ENCODE data around the gene EDDM3A. TPM values are rescaled to one million over a fixed set of nuclear protein-coding genes. Genes with fewer than 3 reads are reported as not detected.

EDDM3A gene
- polyA plus RNA-seq, 1 of the 3 experiments (the other 2 are of a cell fraction), result not detected

DNA sequence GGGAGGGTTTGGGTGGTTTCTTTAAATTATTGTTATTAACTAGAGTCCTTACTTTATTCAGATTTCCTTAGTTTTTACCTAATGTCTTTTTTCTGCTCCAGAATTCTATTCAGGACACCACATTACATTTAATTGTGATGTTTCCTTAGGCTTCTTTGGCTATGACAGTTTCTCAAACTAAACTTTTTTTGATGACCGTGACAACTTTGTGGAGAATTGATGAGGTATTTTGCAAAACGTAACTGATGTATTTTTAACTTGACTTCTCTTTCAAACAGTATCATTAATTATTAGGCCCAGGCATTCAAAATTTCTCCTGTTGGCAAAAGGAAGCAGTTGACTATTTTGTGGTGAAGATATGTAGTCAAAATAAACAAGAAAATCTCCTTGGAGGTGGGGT, 45.9 kb downstream of the EDDM3A start:
- Histone ChIP-seq H3F3A (replicated peaks; ENCODE audit: insufficient read depth) (no peaks in the 10 kb centered on the region), H3K4me1 (ENCODE audit: control insufficient read depth in 1 of 2, insufficient read depth in 2 of 2, low read depth in 1 of 2, low read length in 1 of 2) (no peaks in the 10 kb centered on the region), H4K20me1 (ENCODE audit: insufficient read depth) (no peaks in the 10 kb centered on the region), H2AFZ (ENCODE audit: low read depth) (no peak overlapping the region), H3K27ac (ENCODE audit: low read depth in 2 of 2, low read length in 1 of 2) (no peak overlapping the region), H3K9ac (no peak overlapping the region), H3K9me2 (no peaks in the 10 kb centered on the region), H3K9me3 (no peaks in the 10 kb centered on the region), H3K79me2 (ENCODE audit: insufficient read depth) (no peaks in the 10 kb centered on the region), H3K36me3 (replicated peaks in 1 of 2; ENCODE audit: control insufficient read depth in 1 of 2, insufficient read depth in 2 of 2, low read length in 1 of 2) (no peaks in the 10 kb centered on the region), H3K4me3 (ENCODE audit: low read depth in 2 of 2, low read length in 1 of 2) (no peak overlapping the region), H3K27me3 (ENCODE audit: insufficient read depth) (peaks cover 19% of the 10 kb centered on the region; the same call in 1 of the 2 replicates), H3K4me2 (no peak overlapping the region)
- CTCF ChIA-PET, result no interaction called here
- 11% methylated on average over 2 of the region's 2 CpGs for WGBS (ENCODE audit: low lambda C conversion rate)
- TF ChIP-seq IRF3 (IDR thresholded peaks at IDR 0.05; ENCODE audit: low read depth, low read length) (no peak), NRF1 (IDR thresholded peaks at IDR 0.05; ENCODE audit: low read depth, low read length) (no peak), TCF12 (IDR thresholded peaks at IDR 0.05) (no peak), JUND (IDR thresholded peaks at IDR 0.05) (no peak)
- no peak for DNase-seq
- POLR2A ChIA-PET, result no interaction called here

GRCh38 chr14:20792556-20792955, 46.9 kb downstream of the EDDM3A start:
- H3K9ac ChIP-seq, result no peak overlapping the region
- H2AFZ ChIP-seq (ENCODE audit: low read depth), result no peak overlapping the region
- H3K36me3 ChIP-seq (replicated peaks in 1 of 2; ENCODE audit: control insufficient read depth in 1 of 2, insufficient read depth in 2 of 2, low read length in 1 of 2), result no peaks in the 10 kb centered on the region
- H3K27me3 ChIP-seq (ENCODE audit: insufficient read depth), result peaks cover 14% of the 10 kb centered on the region; the same call in 1 of the 2 replicates
- H3K79me2 ChIP-seq (ENCODE audit: insufficient read depth), result no peaks in the 10 kb centered on the region
- CTCF ChIA-PET, result no interaction called here
- TF ChIP-seq FOXM1 (IDR thresholded peaks at IDR 0.05; ENCODE audit: low read depth), result no peak
- TF ChIP-seq, protein P1, sequence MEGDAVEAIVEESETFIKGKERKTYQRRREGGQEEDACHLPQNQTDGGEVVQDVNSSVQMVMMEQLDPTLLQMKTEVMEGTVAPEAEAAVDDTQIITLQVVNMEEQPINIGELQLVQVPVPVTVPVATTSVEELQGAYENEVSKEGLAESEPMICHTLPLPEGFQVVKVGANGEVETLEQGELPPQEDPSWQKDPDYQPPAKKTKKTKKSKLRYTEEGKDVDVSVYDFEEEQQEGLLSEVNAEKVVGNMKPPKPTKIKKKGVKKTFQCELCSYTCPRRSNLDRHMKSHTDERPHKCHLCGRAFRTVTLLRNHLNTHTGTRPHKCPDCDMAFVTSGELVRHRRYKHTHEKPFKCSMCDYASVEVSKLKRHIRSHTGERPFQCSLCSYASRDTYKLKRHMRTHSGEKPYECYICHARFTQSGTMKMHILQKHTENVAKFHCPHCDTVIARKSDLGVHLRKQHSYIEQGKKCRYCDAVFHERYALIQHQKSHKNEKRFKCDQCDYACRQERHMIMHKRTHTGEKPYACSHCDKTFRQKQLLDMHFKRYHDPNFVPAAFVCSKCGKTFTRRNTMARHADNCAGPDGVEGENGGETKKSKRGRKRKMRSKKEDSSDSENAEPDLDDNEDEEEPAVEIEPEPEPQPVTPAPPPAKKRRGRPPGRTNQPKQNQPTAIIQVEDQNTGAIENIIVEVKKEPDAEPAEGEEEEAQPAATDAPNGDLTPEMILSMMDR (IDR thresholded peaks at IDR 0.05), result no peak
- no peak for TF ChIP-seq NRF1 (IDR thresholded peaks at IDR 0.05; ENCODE audit: low read depth, low read length)
- TF ChIP-seq RFX5 (IDR thresholded peaks at IDR 0.05; ENCODE audit: low read length), result no peak
- TF ChIP-seq POLR2AphosphoS5 (IDR thresholded peaks at IDR 0.05; ENCODE audit: low read depth, low read length), result no peak
- no peak for TF ChIP-seq RAD21 (IDR thresholded peaks at IDR 0.05; ENCODE audit: low read length)
- no peak for TF ChIP-seq FOXJ3 (CRISPR knock-in tag; IDR thresholded peaks at IDR 0.05)
- TF ChIP-seq TAF1 (IDR thresholded peaks at IDR 0.05; ENCODE audit: borderline replicate concordance, low read depth, low read length), result no peak
- TF ChIP-seq RCOR1 (IDR thresholded peaks at IDR 0.05; ENCODE audit: low read length), result no peak
- TF ChIP-seq FOSL2 (IDR thresholded peaks at IDR 0.05; ENCODE audit: borderline replicate concordance, low read depth), result no peak
- no peak for TF ChIP-seq ELF1 (IDR thresholded peaks at IDR 0.05)
- no peak for TF ChIP-seq MEF2A (IDR thresholded peaks at IDR 0.05; ENCODE audit: borderline replicate concordance, low read depth)
- TF ChIP-seq IRF3 (IDR thresholded peaks at IDR 0.05; ENCODE audit: low read depth, low read length), result no peak
- no peak for TF ChIP-seq CHD2 (IDR thresholded peaks at IDR 0.05; ENCODE audit: low read length, partially characterized antibody)
- POLR2A ChIA-PET, result no interaction called here
- H3K9me3 ChIP-seq, result no peaks in the 10 kb centered on the region
- DNase-seq, result no peak
- no peaks in the 10 kb centered on the region for H4K20me1 ChIP-seq (ENCODE audit: insufficient read depth)
- no peaks in the 10 kb centered on the region for H3F3A ChIP-seq (replicated peaks; ENCODE audit: insufficient read depth)
- H3K9me2 ChIP-seq, result no peaks in the 10 kb centered on the region
- H3K4me2 ChIP-seq, result no peak overlapping the region
- no peaks in the 10 kb centered on the region for H3K4me1 ChIP-seq (ENCODE audit: control insufficient read depth in 1 of 2, insufficient read depth in 2 of 2, low read depth in 1 of 2, low read length in 1 of 2)
- no peak overlapping the region for H3K27ac ChIP-seq (ENCODE audit: low read depth in 2 of 2, low read length in 1 of 2)
- no peak overlapping the region for H3K4me3 ChIP-seq (ENCODE audit: low read depth in 2 of 2, low read length in 1 of 2)
- 18% methylated on average over 4 of the region's 4 CpGs for WGBS (ENCODE audit: low lambda C conversion rate)
